HepG2 (cell line): Measurements from ENCODE around the gene SETD5. TPM values are rescaled to one million over a fixed set of nuclear protein-coding genes. Genes with fewer than 3 reads are reported as not detected.

ENCODE experiments used
- E2F2 ChIP-seq: sonication (generic); formaldehyde crosslinking; IDR thresholded peaks from 2 replicates; pipeline ENCODE4 v1.4.0; 2020; ENCODE audit warnings: missing genetic modification reagents, borderline replicate concordance
- HINFP ChIP-seq: sonication (generic); formaldehyde crosslinking; IDR thresholded peaks from 2 replicates; pipeline ENCODE4 v1.4.0; 2020; ENCODE audit warnings: low read depth, mild to moderate bottlenecking, missing genetic modification reagents
- MAF1 ChIP-seq: sonication (generic); formaldehyde crosslinking; IDR thresholded peaks from 2 replicates; pipeline ENCODE4 v1.5.0; 2020; ENCODE audit warnings: missing genetic modification reagents, borderline replicate concordance
- NFE2 ChIP-seq: sonication (generic); formaldehyde crosslinking; IDR thresholded peaks from 2 replicates; pipeline ENCODE4 v1.4.0; 2020; ENCODE audit warnings: missing genetic modification reagents
- PATZ1 ChIP-seq: sonication (generic); formaldehyde crosslinking; IDR thresholded peaks from 2 replicates; pipeline ENCODE4 v1.4.0; 2020; ENCODE audit warnings: missing genetic modification reagents
- PCBP2 ChIP-seq: fragments of 200-400 bp; formaldehyde crosslinking; optimal IDR thresholded peaks from 2 replicates; pipeline ENCODE3; 2018; ENCODE audit warnings: low read length, low read depth; ENCODE audit not compliant: poor library complexity, severe bottlenecking
- PHF8 ChIP-seq: sonication (generic); formaldehyde crosslinking; IDR thresholded peaks from 2 replicates; pipeline ENCODE4 v1.5.0; 2020; ENCODE audit warnings: missing genetic modification reagents
- SETDB1 ChIP-seq: sonication (generic); formaldehyde crosslinking; IDR thresholded peaks from 2 replicates; pipeline ENCODE4 v1.5.1; 2020; ENCODE audit warnings: missing genetic modification reagents, mild to moderate bottlenecking, borderline replicate concordance
- SNAPC2 ChIP-seq: sonication (generic); formaldehyde crosslinking; IDR thresholded peaks from 2 replicates; pipeline ENCODE4 v1.8.1; 2022; ENCODE audit warnings: mild to moderate bottlenecking, missing genetic modification reagents
- TBL1XR1 ChIP-seq: fragments of 150-350 bp; IDR thresholded peaks from 2 replicates; pipeline ENCODE4 v1.6.1; 2014; ENCODE audit warnings: borderline replicate concordance, low read length; ENCODE audit not compliant: partially characterized antibody
- ZBTB14 ChIP-seq: sonication (generic); formaldehyde crosslinking; IDR thresholded peaks from 2 replicates; pipeline ENCODE4 v1.4.0; 2020; ENCODE audit warnings: missing genetic modification reagents
- ZBTB37 ChIP-seq: sonication (generic); formaldehyde crosslinking; IDR thresholded peaks from 2 replicates; pipeline ENCODE4 v1.4.0; 2020; ENCODE audit warnings: mild to moderate bottlenecking, missing genetic modification reagents
- ZBTB7A ChIP-seq: sonication (generic); formaldehyde crosslinking; IDR thresholded peaks from 2 replicates; pipeline ENCODE4 v1.8.0; 2022; ENCODE audit warnings: mild to moderate bottlenecking, missing genetic modification reagents
- ZNF20 ChIP-seq: sonication (generic); formaldehyde crosslinking; IDR thresholded peaks from 2 replicates; pipeline ENCODE4 v1.4.0; 2020; ENCODE audit warnings: mild to moderate bottlenecking, moderate library complexity, missing genetic modification reagents
- ZNF367 ChIP-seq: sonication (generic); formaldehyde crosslinking; IDR thresholded peaks from 2 replicates; pipeline ENCODE4 v1.4.0; 2020; ENCODE audit warnings: missing genetic modification reagents, borderline replicate concordance
- ZNF549 ChIP-seq: sonication (generic); formaldehyde crosslinking; IDR thresholded peaks from 2 replicates; pipeline ENCODE4 v1.5.0; 2020; ENCODE audit warnings: missing genetic modification reagents
- ZNF567 ChIP-seq: sonication (generic); formaldehyde crosslinking; IDR thresholded peaks from 2 replicates; pipeline ENCODE4 v1.8.1; 2023; ENCODE audit warnings: mild to moderate bottlenecking, missing genetic modification reagents, borderline replicate concordance
- ZNF777 ChIP-seq: sonication (generic); formaldehyde crosslinking; IDR thresholded peaks from 2 replicates; pipeline ENCODE4 v1.4.0; 2020; ENCODE audit warnings: missing genetic modification reagents
- ZNF841 ChIP-seq: sonication (generic); formaldehyde crosslinking; IDR thresholded peaks from 2 replicates; pipeline ENCODE4 v1.8.1; 2023; ENCODE audit warnings: missing genetic modification reagents, borderline replicate concordance
- ZSCAN29 ChIP-seq: sonication (generic); formaldehyde crosslinking; conservative IDR thresholded peaks from 2 replicates; pipeline ENCODE4 v1.4.0; 2020; ENCODE audit warnings: mild to moderate bottlenecking, missing genetic modification reagents
- polyA plus RNA-seq, 8 experiments: library from polyadenylated mRNA; depleted of rRNA in 3 of 8; stranded (reverse) in 7 of 8; unstranded in 1 of 8; fragments of >200 nt; fragmentation: Illumina TruSeq in 4 of 8; extraction: Trizol in 4 of 8; gene quantifications; 2 replicates each; pipeline versions ENCODE4 v1.2.1 to v1.2.3, GENCODE V29; 2011 to 2016; ENCODE audit warnings: low read depth in 4 of 8, missing spikeins in 1 of 8, mixed read lengths in 1 of 8; ENCODE audit not compliant: insufficient read depth in 1 of 8
- total RNA-seq, 5 experiments: library from RNA; depleted of rRNA; stranded (reverse); fragments of >200 nt; fragmentation: Illumina TruSeq; extraction: Trizol; gene quantifications; 2 replicates each; pipeline ENCODE4 v1.2.3, GENCODE V29; 2016; ENCODE audit warnings: low read depth in 1 of 5

The SETD5 gene
- total and polyA plus RNA-seq, 2 of the 13 experiments (the other 11 are each of a cell fraction or from before 2014, with no cell fraction given): 46.8 to 95.8 TPM

- peak; percentile 85 for TF ChIP-seq PATZ1 (CRISPR knock-in tag)
- TF ChIP-seq SETDB1: no peak
- TF ChIP-seq E2F2: no peak; the same call in 1 of the 2 replicates
- peak; percentile 93 for TF ChIP-seq PHF8 (CRISPR knock-in tag)
- TF ChIP-seq ZBTB37 (CRISPR knock-in tag): no peak
- no peak for TF ChIP-seq NFE2 (CRISPR knock-in tag)
- no peak for TF ChIP-seq PCBP2
- TF ChIP-seq MAF1 (CRISPR knock-in tag): peak; percentile 37; the same call in 1 of the 2 replicates
- no peak; the same call in 1 of the 2 replicates for TF ChIP-seq HINFP (CRISPR knock-in tag)
- no peak for TF ChIP-seq ZBTB14 (CRISPR knock-in tag)
- TF ChIP-seq ZNF777: no peak
- no peak for TF ChIP-seq ZSCAN29 (CRISPR knock-in tag)
- TF ChIP-seq ZNF841 (CRISPR knock-in tag): peak; percentile 62; the same call in 1 of the 2 replicates
- peak; percentile 74; the same call in 1 of the 2 replicates for TF ChIP-seq ZBTB7A (CRISPR knock-in tag)
- 0 out of 2 replicates have a peak, but pooled peaks have one; percentile 47 for TF ChIP-seq ZNF567
- TF ChIP-seq SNAPC2 (CRISPR knock-in tag): peak; percentile 65; the same call in 1 of the 2 replicates
- no peak for TF ChIP-seq ZNF549 (CRISPR knock-in tag)
- TF ChIP-seq ZNF367 (CRISPR knock-in tag): no peak
- TF ChIP-seq ZNF20 (CRISPR knock-in tag): no peak
- TF ChIP-seq TBL1XR1: no peak
These were observed 34.5 kb upstream of the SETD5 start, which contains the start of gene THUMPD3 (continued) for GRCh38 chr3:9362731-9363530.
